GM19397 (cell line): ENCODE measurements around the gene SECISBP2.
"Not testable (repeated sequence)": the region's sequence is repeated elsewhere in the genome, so short reads cannot be mapped to it uniquely, and the experiment has no call there.

Source experiments
- ATAC-seq: cut with Tn5 transposase; IDR thresholded peaks from one replicate; pipeline ENCODE4 v1.9.1; 2021; ENCODE audit warnings: mild to moderate bottlenecking, moderate library complexity; ENCODE audit not compliant: unreplicated experiment

The SECISBP2 gene

DNA sequence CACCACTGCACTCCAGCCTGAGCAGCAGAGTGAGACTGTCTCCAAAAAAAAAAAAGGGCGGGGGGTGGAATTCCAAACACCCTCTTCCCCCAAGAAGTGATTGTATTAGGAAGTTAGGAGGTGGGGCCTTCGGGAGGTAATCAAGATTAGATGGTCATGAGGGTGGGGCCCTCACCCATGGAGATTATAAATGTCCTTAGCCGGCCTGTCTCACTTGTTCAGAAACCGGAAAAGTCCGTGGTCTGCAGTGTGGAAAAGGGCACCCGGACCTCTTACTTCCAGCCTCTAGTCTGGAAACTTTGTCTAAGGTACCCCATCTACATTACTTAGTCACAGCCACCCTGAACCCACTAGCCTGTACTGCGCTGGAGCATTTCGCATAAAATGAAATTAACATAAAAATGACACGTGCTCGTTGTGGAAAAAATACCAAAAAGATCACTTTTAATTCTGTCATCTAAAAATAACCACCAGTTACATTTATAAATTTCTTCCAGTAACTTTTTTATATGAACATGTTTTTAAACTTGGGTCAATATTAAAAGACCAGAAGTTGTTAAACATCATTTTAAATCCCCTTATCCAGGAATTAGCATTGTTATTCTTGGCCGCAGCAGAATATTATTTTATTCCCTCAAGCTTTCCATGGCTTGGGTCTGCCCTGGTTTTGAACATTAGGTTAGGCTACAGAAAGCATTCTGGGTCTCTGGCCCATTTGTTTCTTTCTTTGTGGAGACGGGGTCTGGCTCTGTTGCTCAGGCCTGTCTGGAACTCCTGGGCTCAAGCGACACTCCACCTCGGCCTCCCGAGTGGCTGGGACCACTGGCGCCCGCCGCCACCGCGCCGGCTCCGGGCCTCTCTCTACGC is 8.5 kb upstream of the SECISBP2 start:
- ATAC-seq = no peak

DNA sequence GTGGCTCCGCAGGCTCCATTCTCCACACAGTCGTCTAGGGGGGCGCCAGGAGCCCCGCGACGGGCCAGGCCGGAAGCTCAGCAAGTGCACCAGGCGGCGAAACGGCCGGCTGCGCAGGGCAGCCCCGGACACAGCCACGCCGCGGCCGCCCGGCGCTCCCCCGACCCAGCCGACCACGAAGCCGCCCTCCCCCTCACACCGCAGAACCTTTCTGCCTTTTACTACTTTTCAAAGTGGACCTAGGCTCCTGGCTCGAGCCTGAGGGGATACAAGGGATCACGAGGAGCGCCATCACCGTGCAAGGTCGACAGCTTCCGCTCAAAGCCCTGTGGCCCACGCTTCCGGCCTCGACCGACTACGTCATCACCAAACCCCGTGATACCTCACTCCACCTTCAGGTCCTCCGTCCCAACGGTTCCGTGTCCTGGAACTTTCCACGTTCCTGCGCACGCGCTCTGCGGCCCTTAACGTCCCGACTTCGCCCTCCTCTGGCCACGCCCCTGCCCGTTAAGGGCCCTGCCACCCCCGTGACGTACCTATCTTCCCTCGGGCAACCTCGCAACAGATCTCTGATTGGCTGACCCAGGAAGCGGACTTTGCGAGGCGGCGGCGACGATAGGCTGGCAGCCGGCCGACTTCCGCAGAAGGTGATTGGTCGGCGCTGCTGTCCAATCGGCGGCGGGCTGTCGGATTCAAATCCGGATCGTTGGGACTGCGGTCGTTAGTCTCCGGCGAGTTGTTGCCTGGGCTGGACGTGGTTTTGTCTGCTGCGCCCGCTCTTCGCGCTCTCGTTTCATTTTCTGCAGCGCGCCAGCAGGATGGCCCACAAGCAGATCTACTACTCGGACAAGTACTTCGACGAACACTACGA is 7.6 kb upstream of the SECISBP2 start, which contains the start of gene CKS2:
CKS2 (plus strand) TSS at position 721 of the 871 bp plus-strand sequence; CDS start at position 819, 98 bp downstream.
- peak; percentile 90 for ATAC-seq

DNA sequence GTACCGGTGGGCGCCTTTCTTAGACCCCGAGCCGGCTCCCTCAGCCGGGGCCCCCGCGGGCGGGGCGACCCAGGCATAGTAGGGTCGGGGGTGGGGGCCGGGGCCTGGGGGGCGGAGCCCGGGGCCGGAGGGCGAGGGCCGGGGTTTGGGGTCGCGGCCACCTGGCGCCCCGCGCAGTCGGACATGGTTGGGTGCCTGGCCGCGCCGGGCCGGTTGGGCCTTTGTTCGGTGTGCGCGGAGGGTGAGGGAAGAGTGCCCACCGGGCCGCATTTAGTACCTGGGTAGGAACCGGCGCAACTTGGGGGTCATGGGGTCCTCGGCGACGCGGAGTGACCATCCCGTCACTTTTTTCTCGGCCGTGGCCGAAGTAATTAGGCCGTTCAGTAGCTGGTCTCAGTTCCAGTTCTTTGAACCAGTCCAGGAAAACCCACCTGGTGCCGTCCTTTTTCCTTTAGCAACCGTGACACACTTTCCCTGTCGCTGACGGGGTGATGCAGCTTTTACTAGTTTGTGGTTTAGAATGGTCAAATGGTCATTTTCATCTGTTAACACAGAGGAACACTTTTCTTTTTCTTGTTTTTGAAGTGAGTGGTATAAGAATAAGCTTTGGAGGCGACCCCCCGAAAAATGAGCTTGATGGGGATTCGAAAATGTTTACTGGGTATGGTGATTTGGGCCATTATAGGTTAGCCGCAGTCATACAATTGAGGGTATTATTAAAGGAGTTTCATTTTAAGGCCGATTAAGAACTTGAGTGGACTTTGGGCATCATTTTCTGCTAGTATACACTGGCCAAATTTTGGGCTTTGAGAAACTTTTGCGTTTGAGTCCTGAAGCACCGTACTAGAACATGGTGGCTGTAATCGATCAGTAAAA is 6.7 kb upstream of the SECISBP2 start:
- ATAC-seq = no peak

DNA sequence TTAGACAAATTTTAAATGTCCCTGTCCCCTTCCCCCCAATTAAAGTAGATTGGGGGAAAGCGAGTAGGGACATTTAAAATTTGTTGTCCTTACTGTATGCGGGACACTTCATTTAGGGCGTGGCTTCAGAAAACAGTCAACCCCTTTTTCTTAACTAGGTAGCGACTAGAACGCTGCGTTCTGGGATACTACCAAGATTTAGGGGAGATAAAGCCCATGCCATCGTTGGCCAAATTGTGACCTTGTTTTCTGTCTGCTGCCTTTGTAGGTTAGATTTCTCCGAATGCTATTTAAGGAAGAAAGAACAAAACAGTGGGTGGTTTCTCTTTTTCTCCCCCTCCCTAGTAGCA is 6.1 kb upstream of the SECISBP2 start:
- no peak for ATAC-seq

DNA sequence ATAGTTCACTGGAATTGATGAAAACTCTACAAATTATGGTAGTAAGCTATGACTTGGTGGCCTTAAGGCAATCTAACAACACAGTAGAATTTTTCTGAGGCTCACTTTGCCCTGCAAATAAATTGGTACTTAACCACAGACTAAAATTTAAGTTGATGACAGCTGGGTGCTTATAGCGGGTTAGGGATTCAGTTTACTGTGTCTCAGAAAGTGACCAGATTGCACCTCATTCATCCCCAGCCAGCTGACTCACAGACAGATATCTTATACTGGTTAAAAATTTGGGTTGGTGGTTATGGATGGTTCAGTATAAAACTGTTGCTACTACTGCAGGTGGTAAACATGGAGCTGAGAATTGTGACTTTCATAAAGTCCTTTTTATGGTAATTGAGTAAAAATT is 4.5 kb upstream of the SECISBP2 start:
- no peak for ATAC-seq

DNA sequence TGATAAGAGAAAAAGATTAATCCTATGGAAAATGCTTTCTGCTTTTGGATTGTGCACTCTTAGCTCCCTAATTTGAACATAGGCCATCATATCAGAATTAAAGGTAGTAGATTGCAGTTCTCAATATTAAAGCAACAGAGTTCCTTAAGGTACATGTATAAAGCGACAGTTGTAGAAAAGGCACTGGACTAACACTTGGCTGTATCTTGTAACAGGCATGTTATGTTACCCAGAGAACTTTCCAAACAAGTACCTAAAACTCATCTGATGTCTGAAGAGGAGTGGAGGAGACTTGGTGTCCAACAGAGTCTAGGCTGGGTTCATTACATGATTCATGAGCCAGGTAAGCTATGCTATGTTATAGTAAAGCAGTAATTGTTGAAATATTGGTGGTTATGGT is 3.3 kb upstream of the SECISBP2 start:
- ATAC-seq = no peak

DNA sequence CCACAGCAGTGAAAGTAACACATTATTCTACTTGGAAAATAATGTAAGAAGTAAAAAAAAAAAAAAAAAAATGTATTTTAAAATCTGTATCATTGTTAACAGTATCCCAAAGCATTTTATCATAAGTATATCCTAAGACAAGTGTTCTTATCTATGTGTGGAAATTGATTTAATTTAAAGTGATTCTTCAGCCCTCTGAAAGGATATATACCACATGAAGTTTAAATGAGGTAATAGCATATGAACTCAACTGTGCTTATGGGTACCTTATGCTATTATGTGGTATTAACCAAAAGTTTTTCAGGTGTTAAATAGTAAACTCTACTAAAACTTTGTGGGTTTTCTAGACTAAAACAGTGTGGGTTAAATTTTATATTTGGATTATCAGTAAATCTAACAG is 2.8 kb upstream of the SECISBP2 start:
- no peak for ATAC-seq

DNA sequence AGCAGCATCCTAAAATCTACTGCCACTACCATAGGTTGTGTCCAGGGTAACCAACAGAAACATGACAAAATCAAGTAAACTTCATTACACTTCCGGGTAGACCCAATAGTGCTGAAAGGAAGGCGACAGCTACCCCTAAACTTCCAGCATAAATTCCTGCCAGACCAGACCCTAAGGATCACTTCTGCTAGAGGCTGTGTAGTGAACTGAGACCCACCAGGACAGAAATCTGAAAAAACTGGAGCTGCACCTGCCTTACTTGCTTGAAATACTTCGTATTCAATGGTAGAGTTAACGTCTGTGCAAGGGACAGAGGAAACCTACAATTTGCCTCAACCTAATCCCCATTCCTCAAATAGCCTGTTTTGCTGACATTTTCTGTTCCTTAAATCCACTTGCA is 1.0 kb upstream of the SECISBP2 start:
- ATAC-seq = no peak

DNA sequence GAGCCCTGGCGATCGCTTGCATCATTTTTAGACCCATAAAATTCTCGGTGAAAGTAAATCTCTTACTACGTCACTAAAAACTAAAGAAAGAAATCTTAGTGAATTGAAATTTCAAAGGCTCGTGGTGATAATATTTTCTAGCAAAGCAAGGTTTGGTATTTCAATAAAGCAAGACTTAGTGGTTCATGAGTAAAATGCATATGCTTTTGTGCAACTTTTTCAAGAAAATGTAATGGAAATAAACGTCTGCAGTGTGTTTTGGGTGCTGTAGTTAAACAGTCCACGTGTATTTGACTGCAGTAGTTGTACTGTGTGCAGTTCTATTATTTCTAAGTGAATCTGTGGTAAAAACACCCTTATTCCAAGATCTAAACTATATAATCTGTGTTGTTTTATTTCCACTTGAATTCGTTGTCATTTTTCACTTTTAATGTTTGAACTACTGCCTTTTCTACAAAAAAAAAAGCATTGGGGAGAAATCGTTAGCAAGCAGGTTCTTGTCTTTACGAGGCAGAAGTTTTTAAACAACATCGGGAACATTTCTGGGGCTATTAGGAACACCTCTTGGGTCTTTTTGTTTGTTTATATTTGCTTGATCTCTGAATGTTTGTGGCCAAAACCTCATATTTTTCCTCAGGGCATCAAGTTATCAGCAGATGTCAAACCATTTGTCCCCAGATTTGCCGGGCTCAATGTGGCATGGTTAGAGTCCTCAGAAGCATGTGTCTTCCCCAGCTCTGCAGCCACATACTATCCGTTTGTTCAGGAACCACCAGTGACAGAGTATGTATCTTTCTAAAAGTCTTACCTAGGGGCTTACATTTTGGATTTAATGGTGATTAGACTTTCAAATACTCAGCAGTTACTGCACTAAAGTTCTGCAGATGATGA is 960 bp downstream of the SECISBP2 start:
- ATAC-seq = no peak

DNA sequence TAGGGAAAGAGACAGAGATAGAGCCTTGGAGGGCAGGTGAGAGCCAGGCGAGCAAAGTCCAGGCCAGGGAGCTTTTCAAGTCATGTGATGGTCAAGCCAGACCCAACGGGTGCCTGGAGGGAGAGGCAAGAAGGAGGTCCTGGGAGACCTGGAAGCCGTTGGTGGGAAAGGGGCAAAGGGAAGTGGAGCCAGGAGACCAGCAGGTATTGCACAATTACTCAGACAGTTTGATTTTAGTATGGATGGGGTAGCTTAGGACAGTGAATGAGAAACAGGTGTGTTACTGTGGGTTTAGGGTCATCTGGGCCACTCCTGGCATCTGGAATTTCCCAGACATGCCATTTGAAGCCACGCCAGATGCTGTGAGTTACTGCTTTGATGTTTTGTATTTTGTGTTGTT is 5.1 kb downstream of the SECISBP2 start:
- ATAC-seq = no peak

DNA sequence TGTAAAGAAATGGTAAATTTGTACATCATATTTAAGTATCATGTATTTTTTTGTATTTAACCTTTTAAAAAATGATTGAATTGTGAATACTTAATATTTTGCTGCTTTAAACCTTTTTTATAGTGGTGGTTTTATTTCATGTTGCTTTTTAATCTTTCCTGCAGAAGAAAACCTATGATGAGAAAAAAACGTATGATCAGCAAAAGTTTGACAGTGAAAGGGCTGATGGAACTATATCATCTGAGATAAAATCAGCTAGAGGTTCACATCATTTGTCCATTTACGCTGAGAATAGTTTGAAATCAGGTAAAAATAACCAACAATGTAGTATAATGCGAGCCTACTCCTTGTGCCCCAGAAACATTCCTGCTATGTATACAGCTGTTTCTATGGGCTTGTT is 7.4 kb downstream of the SECISBP2 start:
- ATAC-seq = no peak

DNA sequence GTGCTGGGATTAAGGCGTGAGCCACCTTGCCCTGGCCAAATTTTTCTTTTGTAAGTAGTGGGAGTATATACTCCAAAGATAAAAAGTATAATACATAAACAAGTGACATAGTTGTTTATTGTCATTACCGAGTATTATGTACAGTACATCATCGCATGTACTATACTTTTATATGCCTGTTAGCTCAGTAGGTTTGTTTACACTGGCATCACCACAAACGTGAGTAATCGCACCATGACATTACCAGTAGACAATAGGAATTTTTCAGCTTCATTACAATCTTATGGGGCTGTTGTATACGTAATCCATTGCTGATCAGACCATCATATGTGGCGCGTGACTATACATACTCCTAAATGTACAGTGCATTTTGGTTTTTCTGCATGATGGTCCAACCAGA is 9.8 kb downstream of the SECISBP2 start:
- no peak for ATAC-seq

DNA sequence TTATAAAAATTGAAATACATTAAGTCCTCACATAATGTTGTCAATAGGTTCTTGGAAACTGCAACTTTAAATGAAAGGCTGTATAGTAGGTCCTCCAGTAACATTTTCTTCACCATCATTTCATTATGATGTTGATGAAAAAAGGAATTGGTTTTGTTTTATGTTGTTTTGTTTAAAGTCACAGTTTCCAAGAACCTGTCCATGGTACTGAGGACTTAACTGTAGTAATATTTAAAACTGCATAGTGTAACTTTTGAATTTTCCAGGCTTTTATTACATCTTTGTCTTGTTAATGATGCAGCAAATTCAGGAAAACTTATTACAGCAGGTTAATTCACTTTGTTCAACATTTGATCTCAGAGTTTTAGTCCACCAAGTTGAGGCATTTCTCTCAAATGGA is 11.6 kb downstream of the SECISBP2 start:
- ATAC-seq = no peak

DNA sequence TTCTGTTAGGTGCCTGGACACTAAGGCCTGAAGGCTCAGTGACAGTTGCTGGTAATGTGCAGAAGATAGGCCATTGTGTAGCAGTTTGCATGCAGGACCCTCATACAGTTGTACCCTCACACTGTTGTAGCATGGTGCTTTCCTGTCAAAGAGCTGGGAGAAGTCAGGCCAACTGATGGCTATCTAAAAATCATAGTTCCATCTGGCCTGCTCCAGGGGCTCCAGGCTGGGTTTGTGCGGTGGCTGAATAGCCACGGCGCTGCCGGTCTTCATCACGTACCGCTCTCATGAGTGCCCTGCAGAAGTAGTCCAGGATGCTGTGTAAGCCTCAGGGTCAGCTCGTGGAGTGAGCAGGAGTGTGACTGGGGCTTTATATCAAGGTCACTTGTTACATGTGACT is 12.2 kb downstream of the SECISBP2 start:
- ATAC-seq = no peak

DNA sequence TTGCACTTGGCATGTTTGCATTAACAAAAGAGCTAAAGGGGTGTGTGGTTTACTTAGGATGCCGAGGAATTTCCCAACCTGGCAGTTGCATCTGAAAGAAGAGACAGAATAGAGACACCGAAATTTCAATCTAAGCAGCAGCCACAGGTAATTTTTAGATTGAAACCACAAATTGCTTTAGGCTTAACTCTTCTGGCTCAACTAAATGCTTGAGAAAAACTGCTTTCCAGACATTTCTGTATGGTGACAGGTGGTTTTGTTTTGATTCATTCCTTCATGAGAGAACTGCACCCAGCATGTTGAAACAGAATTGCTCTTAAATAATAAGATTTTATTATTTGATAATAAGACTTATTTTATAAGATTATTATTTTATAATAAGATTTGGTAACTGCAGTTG is 21.5 kb downstream of the SECISBP2 start:
- ATAC-seq = no peak

DNA sequence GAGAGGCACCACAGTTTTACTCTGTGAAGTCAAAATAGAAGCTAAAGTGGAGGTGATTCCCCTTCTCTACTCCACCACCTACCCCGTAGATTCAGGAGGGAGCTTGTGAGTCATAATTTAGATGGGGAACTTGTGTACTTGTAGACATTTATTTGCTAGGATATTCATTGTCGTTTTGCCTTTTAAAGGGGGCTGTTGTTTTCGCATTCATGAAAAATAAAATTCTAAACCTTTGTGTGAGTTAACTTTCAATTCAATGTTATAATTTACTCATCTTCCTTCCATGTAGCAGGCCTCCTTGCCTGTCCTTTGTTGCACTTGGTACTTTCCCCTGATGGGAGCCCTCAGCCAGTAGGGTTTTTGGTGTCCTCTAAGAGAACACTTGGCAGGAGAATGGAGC is 22.0 kb downstream of the SECISBP2 start:
- no peak for ATAC-seq

DNA sequence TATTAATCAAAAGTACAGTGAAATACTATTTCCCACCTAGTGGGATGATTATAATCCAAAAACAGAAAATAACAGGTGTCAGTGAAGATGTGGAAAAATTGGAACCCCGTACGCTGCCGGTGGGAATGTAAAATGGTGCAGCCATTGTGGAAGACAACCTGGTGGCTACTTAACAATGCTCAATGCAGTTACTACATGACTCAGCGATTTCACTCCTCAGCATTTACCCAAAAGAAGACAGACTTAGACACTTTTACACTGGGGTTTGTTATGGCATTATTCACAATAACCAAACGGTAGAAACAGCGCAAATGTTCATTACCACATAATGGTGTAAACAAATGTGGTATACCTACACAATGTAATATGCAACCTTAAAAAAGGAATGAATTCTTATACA is 23.9 kb downstream of the SECISBP2 start:
- no peak for ATAC-seq

DNA sequence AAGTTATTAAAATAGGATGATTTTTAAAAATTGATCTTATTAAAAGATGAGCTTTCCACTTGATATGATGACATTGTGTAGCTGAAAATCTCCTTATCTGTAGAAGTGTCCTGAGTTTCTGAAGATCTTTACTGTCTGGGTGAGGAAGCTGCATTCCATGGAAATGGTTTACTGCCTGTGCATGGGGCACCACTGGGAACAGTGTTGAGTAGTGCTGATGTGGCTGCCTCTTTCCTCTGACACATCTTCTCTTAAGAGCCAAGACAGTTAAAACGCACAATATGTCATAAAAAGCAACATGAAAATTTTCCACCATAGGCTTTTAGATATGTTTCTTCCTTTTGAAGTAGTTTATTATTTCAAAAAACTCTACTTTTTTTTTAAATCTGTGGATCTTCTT is 24.6 kb downstream of the SECISBP2 start:
- ATAC-seq = no peak

DNA sequence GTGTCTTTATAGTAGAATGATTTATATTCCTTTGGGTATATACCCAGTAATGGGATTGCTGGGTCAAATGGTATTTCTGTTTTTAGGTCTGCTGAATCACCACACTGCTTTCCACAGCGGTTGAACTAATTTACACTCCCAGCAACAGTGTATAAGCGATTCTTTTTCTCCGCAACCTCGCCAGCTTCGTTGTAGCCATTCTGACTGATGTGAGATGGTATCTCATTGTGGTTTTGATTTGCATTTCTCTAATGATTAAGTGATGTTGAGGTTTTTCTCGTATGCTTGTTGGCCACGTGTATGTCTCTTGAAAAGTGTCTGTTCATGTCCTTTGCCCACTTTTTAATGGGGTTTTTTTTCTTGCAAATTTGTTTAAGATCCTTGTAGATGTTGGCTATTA is 25.5 kb downstream of the SECISBP2 start:
- not testable (repeated sequence) for ATAC-seq

DNA sequence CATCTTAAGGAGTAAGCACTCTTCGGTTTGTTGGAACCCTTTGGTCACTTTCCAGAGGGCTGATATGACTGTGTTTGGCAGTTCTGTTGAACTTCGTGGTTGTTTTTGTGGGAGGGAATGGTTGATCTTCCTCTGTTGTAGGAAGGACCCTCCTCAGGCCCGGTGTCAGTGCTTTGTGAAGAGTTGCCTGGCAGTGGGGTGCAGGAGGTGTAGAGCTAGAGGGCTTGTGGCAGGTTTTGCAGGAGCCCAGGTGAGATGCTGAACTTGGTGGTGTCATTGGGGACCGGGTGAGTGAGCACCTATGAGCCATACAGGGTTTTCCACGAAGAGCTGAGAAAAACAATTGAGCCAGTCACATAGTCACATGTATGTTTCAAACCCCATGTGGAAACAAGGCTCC is 27.2 kb downstream of the SECISBP2 start:
- no peak for ATAC-seq
